Adrenal gland (tissue), 5 donors: ENCODE data around the gene CEMIP2.
"Not testable (repeated sequence)": the region's sequence is repeated elsewhere in the genome, so short reads cannot be mapped to it uniquely, and the experiment has no call there.

ENCODE experiments used
- POLR2A ChIP-seq, 2 donors: fragments of 450-650 bp; IDR thresholded peaks; one replicate each; pipeline ENCODE4 v1.6.1; 2017; ENCODE audit warnings: antibody characterized with exemption in 2 of 2, mild to moderate bottlenecking in 2 of 2, moderate library complexity in 1 of 2
- TF ChIP-seq, protein P1 (sequence below), 6 experiments: fragments of 450-650 bp in 4 of 6; fragments of 200-600 bp in 2 of 6; sonication (generic) in 1 of 6; IDR thresholded peaks; 1 replicate in 5 of 6; 2 replicates in 1 of 6; pipeline versions ENCODE4 v1.5.1 to v1.8.0; 2016 to 2021; ENCODE audit warnings: antibody characterized with exemption in 6 of 6, mild to moderate bottlenecking in 2 of 6, moderate library complexity in 1 of 6
- donor health status: DM: no; HTN: no; CAD: no.

DNA sequence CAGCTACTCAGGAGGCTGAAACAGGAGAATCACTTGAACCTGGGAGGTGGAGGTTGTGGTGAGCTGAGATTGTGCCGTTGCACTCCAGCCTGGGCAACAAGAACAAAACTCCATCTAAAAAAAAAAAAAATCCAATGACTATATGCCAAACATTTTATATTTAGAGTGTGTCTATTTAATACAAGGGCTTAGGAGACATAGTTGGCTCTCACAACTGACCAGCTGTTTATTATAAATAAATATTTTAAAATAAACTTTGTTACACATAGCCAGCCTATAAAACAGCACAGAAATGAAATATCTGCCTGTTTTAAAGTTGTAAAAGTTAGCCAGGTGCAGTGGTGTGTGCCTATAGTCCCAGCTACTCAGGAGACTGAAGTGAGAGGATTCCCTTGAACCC lies 36.8 kb upstream of the CEMIP2 start:
- TF ChIP-seq, protein P1, sequence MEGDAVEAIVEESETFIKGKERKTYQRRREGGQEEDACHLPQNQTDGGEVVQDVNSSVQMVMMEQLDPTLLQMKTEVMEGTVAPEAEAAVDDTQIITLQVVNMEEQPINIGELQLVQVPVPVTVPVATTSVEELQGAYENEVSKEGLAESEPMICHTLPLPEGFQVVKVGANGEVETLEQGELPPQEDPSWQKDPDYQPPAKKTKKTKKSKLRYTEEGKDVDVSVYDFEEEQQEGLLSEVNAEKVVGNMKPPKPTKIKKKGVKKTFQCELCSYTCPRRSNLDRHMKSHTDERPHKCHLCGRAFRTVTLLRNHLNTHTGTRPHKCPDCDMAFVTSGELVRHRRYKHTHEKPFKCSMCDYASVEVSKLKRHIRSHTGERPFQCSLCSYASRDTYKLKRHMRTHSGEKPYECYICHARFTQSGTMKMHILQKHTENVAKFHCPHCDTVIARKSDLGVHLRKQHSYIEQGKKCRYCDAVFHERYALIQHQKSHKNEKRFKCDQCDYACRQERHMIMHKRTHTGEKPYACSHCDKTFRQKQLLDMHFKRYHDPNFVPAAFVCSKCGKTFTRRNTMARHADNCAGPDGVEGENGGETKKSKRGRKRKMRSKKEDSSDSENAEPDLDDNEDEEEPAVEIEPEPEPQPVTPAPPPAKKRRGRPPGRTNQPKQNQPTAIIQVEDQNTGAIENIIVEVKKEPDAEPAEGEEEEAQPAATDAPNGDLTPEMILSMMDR (IDR thresholded peaks at IDR 0.05), result not testable (repeated sequence)
- not testable (repeated sequence) for TF ChIP-seq POLR2A (IDR thresholded peaks at IDR 0.05)
